Renal pelvis (tissue), 4 donors: Measurements from ENCODE around the gene B3GNT3. TPM values are rescaled to one million over a fixed set of nuclear protein-coding genes. Genes with fewer than 3 reads are reported as not detected.
A peak's percentile ranks its signal among the peaks of the same experiment; 100 is the strongest.

Experiments
- DNase-seq: peaks from one replicate; pipeline ENCODE4 v3.0.0-alpha.2; 2013
- polyA plus RNA-seq, 3 donors: library from polyadenylated mRNA; unstranded; fragments of 120-200 nt; gene quantifications; one replicate each; pipeline ENCODE4 v1.2.1, GENCODE V29; 2013; ENCODE audit not compliant: insufficient read length in 3 of 3

B3GNT3 gene
- polyA plus RNA-seq, 3 donors: 8.7 to 13.3 (median 8.8) TPM

- DNase-seq: peak; percentile 99
Measured at GRCh38 chr19:17859533-17860330, 64.8 kb downstream of the B3GNT3 start, which contains the start of gene RPL18A. Gene RPL18A (plus strand): TSS chr19:17859910. CDS start chr19:17859957, 47 bp downstream.

- DNase-seq: no peak
Measured at GRCh38 chr19:17860331-17860992, 65.5 kb downstream of the B3GNT3 start.

GRCh38 chr19:17860993-17861360 lies 66.0 kb downstream of the B3GNT3 start:
- DNase-seq: no peak

- no peak for DNase-seq
Measured at GRCh38 chr19:17861542-17862402, 66.8 kb downstream of the B3GNT3 start.

GRCh38 chr19:17862711-17863519 lies 68.0 kb downstream of the B3GNT3 start:
- no peak for DNase-seq

Other genes starting within 250 kb of the B3GNT3 start
- 10 to 100 TPM; 52.1 to 63.5 (median 53.2) TPM for gene COLGALT1, start 239.5 kb upstream of the B3GNT3 start, polyA plus RNA-seq
- under 1 TPM; 0.16 to 0.26 (median 0.21) TPM for gene UNC13A, start 106.8 kb upstream of the B3GNT3 start, polyA plus RNA-seq
- gene MAP1S, start 75.7 kb upstream of the B3GNT3 start, polyA plus RNA-seq: 10 to 100 TPM; 34.7 to 50.9 (median 43.6) TPM
- 1 to 10 TPM; 2.5 to 2.7 (median 2.5) TPM for gene FCHO1, start 43.7 kb upstream of the B3GNT3 start, polyA plus RNA-seq
- gene INSL3, start 26.4 kb downstream of the B3GNT3 start, polyA plus RNA-seq: under 1 TPM in 2 of 3 donors, not detected in 1; 0.26 to 0.47 TPM
- gene JAK3, start 52.8 kb downstream of the B3GNT3 start, polyA plus RNA-seq: 1 to 10 TPM; 3.2 to 5.0 (median 3.8) TPM
- gene RPL18A, start 64.8 kb downstream of the B3GNT3 start, polyA plus RNA-seq: 1,000 to 10,000 TPM; 1,096 to 1,423 (median 1,285) TPM
- under 1 TPM in 2 of 3 donors, not detected in 1; 0.06 to 0.09 TPM for gene SLC5A5, start 76.8 kb downstream of the B3GNT3 start, polyA plus RNA-seq
- 10 to 100 TPM; 69.1 to 95.5 (median 76.6) TPM for gene CCDC124, start 137.9 kb downstream of the B3GNT3 start, polyA plus RNA-seq
- 1 to 10 TPM; 5.1 to 8.6 (median 7.4) TPM for gene KCNN1, start 172.0 kb downstream of the B3GNT3 start, polyA plus RNA-seq
- 1 to 10 TPM; 3.9 to 4.7 (median 4.0) TPM for gene ARRDC2, start 213.0 kb downstream of the B3GNT3 start, polyA plus RNA-seq